WTC11 (cell line): ENCODE data around the gene ZNF362.

ENCODE experiments used
- SMAD3 ChIP-seq: sonication (generic); formaldehyde crosslinking; IDR thresholded peaks from 2 replicates; pipeline ENCODE4 v1.8.0; 2022; ENCODE audit warnings: missing genetic modification reagents, mild to moderate bottlenecking, borderline replicate concordance
- TF ChIP-seq, protein P1 (sequence below): sonication (generic); formaldehyde crosslinking; IDR thresholded peaks from 2 replicates; pipeline ENCODE4 v1.8.0; 2022; ENCODE audit warnings: mild to moderate bottlenecking, missing genetic modification reagents
- TF ChIP-seq, protein P2 (sequence below): fragments of 200-600 bp; IDR thresholded peaks from 2 replicates; pipeline ENCODE4 v1.8.0; 2022; ENCODE audit warnings: antibody characterized with exemption

DNA sequence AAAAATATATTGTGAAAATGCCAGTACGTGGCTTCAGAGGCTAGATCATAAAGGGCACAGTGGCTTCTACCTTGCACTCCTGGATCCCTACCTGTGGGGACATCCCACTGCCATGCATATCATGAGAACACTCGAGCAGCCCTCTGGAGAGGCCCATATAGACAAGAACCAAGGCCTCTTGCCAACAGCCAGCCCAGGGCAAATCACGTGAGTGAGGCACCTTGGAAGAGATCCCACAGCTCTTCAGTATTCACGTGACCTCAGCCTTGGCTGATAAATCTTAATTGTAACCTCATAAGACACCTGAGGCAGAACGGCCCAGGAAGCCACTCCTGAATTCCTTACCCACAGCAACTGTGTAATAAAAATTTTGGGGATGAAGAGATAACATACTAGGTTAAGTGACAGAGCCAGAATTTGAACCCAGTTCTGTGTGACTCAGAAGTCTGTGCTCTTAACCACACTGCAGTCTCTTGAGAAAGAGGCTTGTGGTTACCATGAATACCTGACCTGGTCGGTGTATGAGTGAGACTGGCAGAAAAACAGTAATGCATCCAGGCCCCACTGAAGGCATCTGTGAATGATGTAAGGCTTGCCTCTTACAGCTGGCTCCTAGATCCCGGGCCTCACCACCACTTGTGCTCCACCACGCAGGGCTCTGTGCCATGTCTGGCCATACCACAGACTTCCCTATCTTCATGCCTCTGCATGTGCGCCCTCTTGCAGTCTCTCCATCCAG, 71.5 kb downstream of the ZNF362 start:
- no peak for TF ChIP-seq SMAD3 (CRISPR knock-in tag)
- TF ChIP-seq, protein P1, sequence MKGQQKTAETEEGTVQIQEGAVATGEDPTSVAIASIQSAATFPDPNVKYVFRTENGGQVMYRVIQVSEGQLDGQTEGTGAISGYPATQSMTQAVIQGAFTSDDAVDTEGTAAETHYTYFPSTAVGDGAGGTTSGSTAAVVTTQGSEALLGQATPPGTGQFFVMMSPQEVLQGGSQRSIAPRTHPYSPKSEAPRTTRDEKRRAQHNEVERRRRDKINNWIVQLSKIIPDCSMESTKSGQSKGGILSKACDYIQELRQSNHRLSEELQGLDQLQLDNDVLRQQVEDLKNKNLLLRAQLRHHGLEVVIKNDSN (CRISPR knock-in tag) = no peak
- TF ChIP-seq, protein P2, sequence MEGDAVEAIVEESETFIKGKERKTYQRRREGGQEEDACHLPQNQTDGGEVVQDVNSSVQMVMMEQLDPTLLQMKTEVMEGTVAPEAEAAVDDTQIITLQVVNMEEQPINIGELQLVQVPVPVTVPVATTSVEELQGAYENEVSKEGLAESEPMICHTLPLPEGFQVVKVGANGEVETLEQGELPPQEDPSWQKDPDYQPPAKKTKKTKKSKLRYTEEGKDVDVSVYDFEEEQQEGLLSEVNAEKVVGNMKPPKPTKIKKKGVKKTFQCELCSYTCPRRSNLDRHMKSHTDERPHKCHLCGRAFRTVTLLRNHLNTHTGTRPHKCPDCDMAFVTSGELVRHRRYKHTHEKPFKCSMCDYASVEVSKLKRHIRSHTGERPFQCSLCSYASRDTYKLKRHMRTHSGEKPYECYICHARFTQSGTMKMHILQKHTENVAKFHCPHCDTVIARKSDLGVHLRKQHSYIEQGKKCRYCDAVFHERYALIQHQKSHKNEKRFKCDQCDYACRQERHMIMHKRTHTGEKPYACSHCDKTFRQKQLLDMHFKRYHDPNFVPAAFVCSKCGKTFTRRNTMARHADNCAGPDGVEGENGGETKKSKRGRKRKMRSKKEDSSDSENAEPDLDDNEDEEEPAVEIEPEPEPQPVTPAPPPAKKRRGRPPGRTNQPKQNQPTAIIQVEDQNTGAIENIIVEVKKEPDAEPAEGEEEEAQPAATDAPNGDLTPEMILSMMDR = no peak
